SK-N-SH (cell line): ENCODE measurements around the gene GSE1.

Experiments
- CHD2 ChIP-seq: fragments of 150-350 bp; IDR thresholded peaks from 2 replicates; pipeline ENCODE4 v1.6.1; 2018; ENCODE audit warnings: low read length; ENCODE audit not compliant: partially characterized antibody
- EP300 ChIP-seq, 2 experiments: IDR thresholded peaks; 2 replicates each; pipeline versions ENCODE4 v1.4.0 to v1.6.1; 2012; ENCODE audit warnings: borderline replicate concordance in 1 of 2, low read depth in 1 of 2, low read length in 1 of 2
- FOXM1 ChIP-seq: IDR thresholded peaks from 2 replicates; pipeline ENCODE4 v1.4.0; 2012; ENCODE audit warnings: low read depth, mild to moderate bottlenecking
- JUND ChIP-seq: IDR thresholded peaks from 2 replicates; pipeline ENCODE4 v1.4.0; 2012
- POLR2AphosphoS5 ChIP-seq: IDR thresholded peaks from 2 replicates; pipeline ENCODE4 v1.6.1; 2012; ENCODE audit warnings: low read depth, low read length
- RCOR1 ChIP-seq: fragments of 150-350 bp; IDR thresholded peaks from 2 replicates; pipeline ENCODE4 v1.6.1; 2017; ENCODE audit warnings: antibody characterized with exemption, low read length
- RFX5 ChIP-seq: IDR thresholded peaks from 2 replicates; pipeline ENCODE4 v1.6.1; 2012; ENCODE audit warnings: mild to moderate bottlenecking, improper control_type of control experiment, low read length
- TCF12 ChIP-seq: IDR thresholded peaks from 2 replicates; pipeline ENCODE4 v1.4.0; 2012
- TEAD4 ChIP-seq: IDR thresholded peaks from 2 replicates; pipeline ENCODE4 v1.4.0; 2012; ENCODE audit warnings: mild to moderate bottlenecking, borderline replicate concordance; ENCODE audit not compliant: insufficient read depth
- YY1 ChIP-seq: IDR thresholded peaks from 2 replicates; pipeline ENCODE4 v1.4.0; 2012; ENCODE audit warnings: low read depth, mild to moderate bottlenecking
- TF ChIP-seq, protein P1 (sequence below): fragments of 200-600 bp; sonication (generic); IDR thresholded peaks from 2 replicates; pipeline ENCODE4 v1.6.1; 2017; ENCODE audit warnings: antibody characterized with exemption, mild to moderate bottlenecking, moderate library complexity
- TF ChIP-seq, protein P2 (sequence below): IDR thresholded peaks from 2 replicates; pipeline ENCODE4 v1.4.0; 2012; ENCODE audit warnings: low read depth

DNA sequence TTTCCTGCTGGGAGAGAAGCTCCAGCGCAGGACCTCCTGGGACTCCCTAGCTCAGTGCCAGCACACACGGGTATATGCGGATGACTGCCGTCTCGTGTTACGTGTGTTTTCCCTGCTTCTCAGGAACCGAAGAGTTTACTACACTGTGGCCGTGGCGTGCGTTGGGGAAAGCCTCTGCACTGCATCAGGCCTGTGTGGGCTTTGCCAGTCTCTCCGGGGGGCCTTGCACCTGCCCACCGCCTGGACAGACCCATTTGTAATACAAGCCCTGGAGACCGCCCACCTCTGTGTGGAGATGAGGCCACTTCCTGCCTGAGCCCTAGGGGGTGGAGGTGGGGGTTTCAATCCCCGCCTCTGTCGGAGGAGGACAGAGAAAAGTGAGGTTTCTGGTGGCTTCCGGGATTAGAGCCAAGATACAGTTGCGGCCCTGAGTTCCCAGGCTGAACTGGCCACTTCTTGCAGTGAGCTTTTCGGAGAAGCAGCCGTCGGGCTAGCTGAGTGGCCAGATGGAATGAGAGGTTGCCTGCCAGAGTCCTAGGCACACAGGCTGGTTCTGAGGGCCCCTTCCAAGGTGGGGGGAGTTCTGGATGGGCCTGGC, 43.4 kb upstream of the GSE1 start:
- no peak for TF ChIP-seq TCF12
- no peak for TF ChIP-seq POLR2AphosphoS5
- no peak for TF ChIP-seq TEAD4
- no peak for TF ChIP-seq EP300 (IDR thresholded peaks at IDR 0.05; ENCODE audit: borderline replicate concordance in 1 of 2, low read depth in 1 of 2, low read length in 1 of 2)
- TF ChIP-seq, protein P1, sequence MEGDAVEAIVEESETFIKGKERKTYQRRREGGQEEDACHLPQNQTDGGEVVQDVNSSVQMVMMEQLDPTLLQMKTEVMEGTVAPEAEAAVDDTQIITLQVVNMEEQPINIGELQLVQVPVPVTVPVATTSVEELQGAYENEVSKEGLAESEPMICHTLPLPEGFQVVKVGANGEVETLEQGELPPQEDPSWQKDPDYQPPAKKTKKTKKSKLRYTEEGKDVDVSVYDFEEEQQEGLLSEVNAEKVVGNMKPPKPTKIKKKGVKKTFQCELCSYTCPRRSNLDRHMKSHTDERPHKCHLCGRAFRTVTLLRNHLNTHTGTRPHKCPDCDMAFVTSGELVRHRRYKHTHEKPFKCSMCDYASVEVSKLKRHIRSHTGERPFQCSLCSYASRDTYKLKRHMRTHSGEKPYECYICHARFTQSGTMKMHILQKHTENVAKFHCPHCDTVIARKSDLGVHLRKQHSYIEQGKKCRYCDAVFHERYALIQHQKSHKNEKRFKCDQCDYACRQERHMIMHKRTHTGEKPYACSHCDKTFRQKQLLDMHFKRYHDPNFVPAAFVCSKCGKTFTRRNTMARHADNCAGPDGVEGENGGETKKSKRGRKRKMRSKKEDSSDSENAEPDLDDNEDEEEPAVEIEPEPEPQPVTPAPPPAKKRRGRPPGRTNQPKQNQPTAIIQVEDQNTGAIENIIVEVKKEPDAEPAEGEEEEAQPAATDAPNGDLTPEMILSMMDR = no peak
- no peak for TF ChIP-seq JUND
- TF ChIP-seq, protein P2, sequence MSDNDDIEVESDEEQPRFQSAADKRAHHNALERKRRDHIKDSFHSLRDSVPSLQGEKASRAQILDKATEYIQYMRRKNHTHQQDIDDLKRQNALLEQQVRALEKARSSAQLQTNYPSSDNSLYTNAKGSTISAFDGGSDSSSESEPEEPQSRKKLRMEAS = no peak
- TF ChIP-seq RCOR1 = no peak
- TF ChIP-seq CHD2 = no peak
- no peak for TF ChIP-seq YY1
- TF ChIP-seq FOXM1 = no peak
- TF ChIP-seq RFX5 = no peak
